ENCODE results near the gene SELENOM.
A peak's percentile ranks its signal among the peaks of the same experiment; 100 is the strongest.

The SELENOM gene, protein sequence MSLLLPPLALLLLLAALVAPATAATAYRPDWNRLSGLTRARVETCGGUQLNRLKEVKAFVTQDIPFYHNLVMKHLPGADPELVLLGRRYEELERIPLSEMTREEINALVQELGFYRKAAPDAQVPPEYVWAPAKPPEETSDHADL

GRCh38 chr22:31107178-31107893, at the start of gene SELENOM:
TSS of gene SELENOM (minus strand) at chr22:31107568. CDS start at chr22:31107505, 63 bp downstream.
- peak; percentile 91 for DNase-seq

GRCh38 chr22:31155422-31155821, 48.1 kb upstream of the SELENOM start:
- no peak for DNase-seq

GRCh38 chr22:31154975-31155374, 47.6 kb upstream of the SELENOM start:
- DNase-seq, result no peak

GRCh38 chr22:31153357-31153756, 46.0 kb upstream of the SELENOM start:
- DNase-seq, result no peak

DNA sequence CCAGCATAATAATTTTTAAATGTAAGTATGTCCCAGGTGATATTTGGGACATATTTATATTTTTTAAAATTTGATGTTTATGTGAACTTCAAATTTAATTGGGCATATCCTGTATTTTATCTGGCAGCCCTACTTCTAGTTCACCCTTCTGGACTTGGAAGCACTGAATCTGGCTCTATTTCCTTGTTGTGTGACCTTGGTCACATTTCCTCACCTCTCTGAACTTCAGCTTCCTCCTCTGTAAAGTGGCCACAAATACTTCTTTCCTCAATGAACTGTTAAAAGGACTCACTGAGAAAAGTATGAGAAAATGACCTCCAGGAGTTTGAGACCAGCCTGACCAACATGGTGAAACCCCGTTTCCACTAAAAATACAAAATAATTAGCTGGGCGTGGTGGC, 44.5 kb upstream of the SELENOM start:
- DNase-seq, result no peak

DNA sequence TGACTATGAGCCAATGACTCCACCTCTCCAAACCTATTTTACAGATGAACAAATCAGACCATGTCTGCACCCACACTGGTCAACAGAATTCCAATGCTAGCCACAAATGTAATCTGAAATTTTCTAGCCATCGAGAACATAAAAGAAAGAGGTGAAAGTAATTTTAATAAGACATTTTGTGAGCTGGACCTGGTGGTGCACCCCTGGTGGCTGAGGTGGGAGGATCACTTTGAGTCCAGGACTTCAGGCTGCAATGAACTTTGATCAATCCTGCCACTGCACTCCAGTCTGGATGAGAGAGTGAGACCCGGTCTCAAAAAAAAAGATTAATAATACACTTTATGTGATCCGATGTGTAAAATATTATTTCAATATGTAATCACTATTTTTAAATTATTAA, 43.2 kb upstream of the SELENOM start:
- no peak for DNase-seq

DNA sequence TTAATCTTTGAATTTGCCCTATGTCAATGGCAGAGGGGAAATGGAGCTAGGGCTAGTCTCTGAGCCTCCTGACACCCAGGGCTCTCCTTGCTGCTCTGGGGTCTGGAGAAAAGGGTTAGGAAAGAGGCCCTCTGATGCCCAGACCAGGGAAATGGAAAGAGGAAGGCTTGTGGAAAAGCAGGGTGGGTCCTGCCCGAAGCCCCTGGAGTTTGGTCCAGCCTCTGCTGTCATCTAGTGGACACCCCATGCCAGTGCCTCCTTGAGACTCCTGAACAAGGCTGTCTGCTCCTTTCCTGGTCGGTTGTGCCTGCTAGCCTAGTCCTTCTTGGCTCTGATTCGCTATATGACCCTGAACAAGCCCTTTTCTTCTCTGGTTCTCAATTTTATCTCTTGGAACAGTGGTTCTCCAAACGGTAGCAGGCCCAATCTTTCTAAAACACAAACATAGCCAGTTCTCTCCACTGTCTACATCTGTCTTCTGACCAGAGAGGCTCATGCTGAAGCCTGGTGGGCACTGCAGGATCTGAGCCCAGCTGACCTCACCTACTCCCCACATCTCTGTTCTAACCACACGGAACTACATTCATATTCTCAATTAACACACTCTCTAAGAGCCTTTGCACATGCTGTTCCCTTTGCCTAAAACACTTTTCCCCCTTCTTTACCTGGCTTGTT, 41.7 kb upstream of the SELENOM start:
- no peak for DNase-seq

- no peak for DNase-seq
Observed at GRCh38 chr22:31148488-31148887, 41.1 kb upstream of the SELENOM start.

- DNase-seq, result no peak
Observed at GRCh38 chr22:31144223-31144622, 36.9 kb upstream of the SELENOM start.

DNA sequence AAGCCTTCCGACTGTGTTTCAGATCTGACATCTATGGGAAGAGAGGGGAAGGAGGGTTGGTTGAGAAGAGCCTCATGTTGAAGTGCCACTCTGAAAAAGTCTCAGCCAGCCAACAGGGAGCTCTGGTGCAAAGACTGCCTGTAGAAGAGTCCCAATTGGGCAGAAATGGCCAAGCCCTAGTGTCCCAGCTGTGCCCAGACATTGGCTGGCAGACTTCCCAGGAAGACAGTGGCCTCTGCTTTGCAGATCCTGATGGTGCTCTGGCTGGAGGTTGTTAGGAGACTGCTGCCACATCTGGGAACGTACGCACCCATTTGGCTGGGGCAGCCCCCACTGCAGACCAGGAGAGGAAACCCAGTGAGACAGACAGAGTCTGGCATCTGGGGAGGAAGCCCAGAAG, 36.2 kb upstream of the SELENOM start:
- no peak for DNase-seq

GRCh38 chr22:31143038-31143437, 35.7 kb upstream of the SELENOM start:
- no peak for DNase-seq

DNA sequence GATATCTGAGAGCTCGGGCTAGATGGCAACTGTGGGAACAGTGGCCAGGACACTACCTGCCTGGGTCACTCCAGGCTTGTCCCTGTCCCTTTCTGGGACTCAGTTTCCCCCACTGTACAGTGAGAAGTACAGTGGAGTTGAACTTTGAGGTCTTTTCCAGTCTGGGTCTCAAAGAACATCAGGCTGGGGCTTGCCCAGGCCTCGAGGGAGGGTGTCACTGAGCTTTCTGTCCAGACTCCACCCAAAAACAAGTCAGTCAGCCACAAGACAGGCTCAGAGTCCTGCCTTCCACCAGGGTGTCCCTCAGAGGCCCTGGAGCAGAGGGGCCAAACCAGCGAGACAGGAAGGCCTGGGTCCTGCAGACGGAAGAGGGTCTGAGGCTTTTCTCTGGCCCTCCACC, 34.9 kb upstream of the SELENOM start:
- no peak for DNase-seq

- DNase-seq, result no peak
Observed at GRCh38 chr22:31141551-31141950, 34.2 kb upstream of the SELENOM start.

DNA sequence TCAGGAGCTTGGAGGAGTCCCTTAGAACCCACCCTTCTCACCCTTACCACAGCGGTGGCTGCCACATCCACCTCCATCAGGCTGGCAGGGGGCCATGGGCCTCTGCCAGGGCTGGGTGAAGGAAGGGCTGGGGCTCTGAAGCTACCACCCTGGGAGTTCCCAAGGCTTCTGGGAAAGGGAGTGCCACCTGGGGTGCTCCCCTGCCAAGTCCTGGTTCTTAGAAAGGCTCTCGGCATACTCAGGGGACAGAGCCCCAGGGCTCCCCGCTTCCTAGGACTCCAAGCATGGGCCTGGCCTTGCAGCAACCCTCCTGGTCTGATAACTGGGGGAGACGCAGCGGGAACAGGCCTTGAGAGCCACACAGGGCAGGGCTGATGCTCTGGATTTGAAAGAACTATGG, 33.4 kb upstream of the SELENOM start:
- DNase-seq, result no peak

DNA sequence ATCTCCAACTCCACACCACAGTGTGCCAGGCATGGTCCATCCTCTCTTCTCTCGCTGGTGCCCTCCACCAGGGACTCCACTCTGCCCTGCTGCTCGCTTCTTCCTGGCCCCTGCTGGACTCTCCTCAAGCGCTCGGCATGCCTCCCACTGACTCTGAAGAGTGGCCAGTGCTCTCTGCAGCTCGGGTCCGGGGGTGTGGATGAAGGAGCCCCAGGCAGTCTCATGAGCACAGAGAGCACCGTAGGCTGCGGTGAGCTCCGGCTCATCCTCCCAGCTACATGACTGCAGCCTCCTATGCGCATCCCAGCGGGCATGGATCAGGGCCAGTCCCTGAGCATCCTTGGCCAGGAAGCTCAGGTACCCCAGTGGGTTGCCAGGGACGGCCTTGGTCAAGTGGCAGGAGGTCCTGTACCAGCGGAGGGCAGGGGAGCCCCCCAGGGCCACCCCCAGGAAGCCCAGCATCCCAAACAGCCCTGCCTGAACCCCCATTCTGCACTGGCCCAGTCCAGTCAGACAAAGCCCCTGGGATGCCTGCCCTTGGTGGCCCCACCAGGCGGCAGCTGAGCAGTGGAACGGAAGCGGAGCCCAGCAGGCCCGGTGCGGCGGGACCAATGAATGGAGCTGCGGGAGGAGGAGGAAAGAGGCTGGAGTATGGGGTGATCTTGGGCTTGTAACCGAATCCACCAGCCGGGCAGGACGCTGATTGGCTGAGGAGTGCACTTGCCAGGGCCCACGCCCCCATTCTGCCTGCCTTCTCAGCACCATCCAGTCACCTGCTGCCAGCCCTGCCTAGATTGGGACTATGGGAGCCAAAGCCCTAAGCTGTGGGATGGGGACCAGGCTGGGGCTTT, 32.7 kb upstream of the SELENOM start, which contains the start of gene PLA2G3:
Gene PLA2G3 (minus strand): TSS at position 643 of the 851 bp plus-strand sequence. CDS start 154 bp downstream, at position 489.
- DNase-seq, result no peak

- no peak for DNase-seq
Observed at GRCh38 chr22:31139066-31139465, 31.7 kb upstream of the SELENOM start.

GRCh38 chr22:31138126-31138525, 30.8 kb upstream of the SELENOM start:
- no peak for DNase-seq

DNA sequence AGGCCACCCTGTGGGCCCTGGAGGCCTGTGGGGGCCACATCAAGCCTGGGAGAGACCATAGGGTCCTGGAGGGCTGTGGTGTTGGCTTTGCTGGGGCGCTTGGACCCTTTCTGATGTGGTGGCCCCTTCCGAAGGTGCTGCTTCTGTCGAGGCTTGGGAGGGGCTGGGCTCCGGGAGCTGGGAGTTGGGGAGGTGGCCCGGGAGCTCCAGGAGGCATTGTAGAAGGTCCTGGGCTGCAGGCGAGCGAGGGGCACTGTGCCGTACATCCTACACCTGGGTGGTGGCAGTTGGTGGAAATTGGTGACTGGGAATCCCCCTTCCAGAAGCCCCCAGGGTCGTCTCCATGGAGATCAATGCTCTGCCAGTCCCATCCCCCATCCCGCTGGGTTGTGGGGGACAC, 30.4 kb upstream of the SELENOM start:
- DNase-seq, result no peak

GRCh38 chr22:31136711-31137110, 29.3 kb upstream of the SELENOM start:
- DNase-seq, result no peak

DNA sequence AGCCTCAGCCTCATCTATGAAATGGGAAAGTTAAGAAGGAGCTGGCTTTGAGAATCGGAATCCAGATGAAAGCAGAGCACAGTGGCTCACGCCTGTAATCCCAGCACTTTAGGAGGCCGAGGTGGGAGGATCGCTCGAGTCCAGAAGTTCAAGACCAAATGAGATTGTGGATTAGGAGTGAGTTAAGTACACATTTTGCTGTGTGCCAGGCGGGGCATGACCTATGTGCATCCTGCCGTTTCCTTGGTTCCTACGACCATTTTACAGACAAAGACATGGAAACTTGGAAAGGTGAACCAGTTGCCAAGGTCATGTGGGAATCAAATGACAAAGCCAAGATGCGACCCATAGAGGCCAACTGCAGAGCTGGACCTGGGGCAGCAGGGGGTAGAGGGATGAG, 28.8 kb upstream of the SELENOM start:
- DNase-seq, result no peak

DNA sequence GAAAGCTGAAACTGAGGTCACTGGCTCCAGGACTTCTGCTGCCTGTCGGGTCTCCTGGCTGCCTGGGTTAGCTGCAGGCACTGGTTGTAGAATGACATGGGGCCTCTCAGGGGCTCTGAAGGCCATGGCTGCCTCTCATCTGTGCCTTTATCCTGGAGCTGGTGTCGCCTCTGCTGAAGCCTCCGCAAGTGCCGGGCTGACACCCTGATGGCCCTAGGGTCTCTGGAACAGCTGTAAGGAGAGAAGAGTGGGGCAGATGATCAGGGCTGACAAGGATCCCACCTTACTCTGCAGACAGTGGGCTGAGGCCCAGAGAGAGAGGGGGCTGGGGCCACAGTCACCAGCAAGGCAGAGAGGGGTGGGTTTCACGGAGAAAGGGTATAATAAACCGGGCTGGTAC, 28.3 kb upstream of the SELENOM start:
- DNase-seq, result no peak

DNA sequence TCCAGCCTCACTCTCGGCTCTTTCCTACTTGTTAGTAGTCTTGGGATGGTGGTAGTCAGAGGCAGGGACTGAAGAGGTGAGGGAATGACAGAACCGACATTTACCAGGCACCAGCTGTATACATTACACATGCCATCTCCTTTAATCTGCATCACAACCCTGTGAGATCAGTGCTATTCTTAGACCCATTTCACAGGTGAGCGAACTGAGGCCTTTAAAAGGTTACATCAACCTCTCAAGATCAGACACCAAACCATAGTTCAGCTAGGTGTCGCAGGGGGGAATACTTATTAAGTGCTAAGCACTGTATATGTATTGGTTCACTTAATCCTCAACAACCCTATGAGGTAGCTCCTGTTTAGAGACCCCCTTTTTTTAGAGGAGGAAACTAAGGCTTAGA, 27.3 kb upstream of the SELENOM start:
- no peak for DNase-seq

- DNase-seq, result no peak
Observed at GRCh38 chr22:31133911-31134310, 26.5 kb upstream of the SELENOM start.
